Measurements from ENCODE around the gene PHF2. TPM values are rescaled to one million over a fixed set of nuclear protein-coding genes. Genes with fewer than 3 reads are reported as not detected.

The PHF2 gene
- polyA plus RNA-seq, 3 donors, result 0.40 to 16.0 (median 0.97) TPM

- H3K27ac Mint-ChIP-seq, result no peak overlapping the region
Measured at GRCh38 chr9:93572636-93573515, 3.5 kb upstream of the PHF2 start.

GRCh38 chr9:93573516-93573828 is 2.9 kb upstream of the PHF2 start:
- H3K4me1 ChIP-seq (ENCODE audit: control insufficient read depth in 1 of 2, insufficient read depth in 2 of 2, low read length in 2 of 2), result peaks cover 35 to 47% of the 10 kb centered on the region in 2 donors

More at GRCh38 chr9:93572636-93573515, 3.5 kb upstream of the PHF2 start:
- WGBS (ENCODE audit: insufficient coverage), result 100% methylated on average over 4 of the region's 8 CpGs
- H3K9ac ChIP-seq (ENCODE audit: insufficient read depth, low read length, poor library complexity, severe bottlenecking), result no peak overlapping the region
- no peaks in the 10 kb centered on the region for H3K27me3 ChIP-seq (ENCODE audit: control insufficient read depth in 2 of 2, insufficient read depth in 2 of 2, low read length in 2 of 2)
- no peaks in the 10 kb centered on the region for H3K9me3 ChIP-seq (replicated peaks in 1 of 2; ENCODE audit: control insufficient read depth in 1 of 2, insufficient read depth in 1 of 2, low read length in 2 of 2)
- TF ChIP-seq CTCF (IDR thresholded peaks at IDR 0.05), result no peak
- peaks cover 0 to 2% (median 1%) of the 10 kb centered on the region in 3 donors for H3K27me3 Mint-ChIP-seq (ENCODE audit: low read depth in 3 of 3)
- H3K79me2 ChIP-seq (ENCODE audit: insufficient read depth, low read length), result peaks cover 22% of the 10 kb centered on the region
- H4K20me1 ChIP-seq (ENCODE audit: insufficient read depth, low read length), result no peaks in the 10 kb centered on the region
- no peak overlapping the region for H3K4me3 ChIP-seq (replicated peaks in 1 of 3; ENCODE audit: low read depth in 2 of 3, low read length in 3 of 3)
- no peak for DNase-seq
- no peak overlapping the region for H3K4me3 Mint-ChIP-seq
- peaks cover 2 to 9% (median 7%) of the 10 kb centered on the region in 7 donors for H3K9me3 Mint-ChIP-seq
- H3K36me3 Mint-ChIP-seq, result peaks cover 5 to 10% of the 10 kb centered on the region in 2 donors
- no peaks in the 10 kb centered on the region for H3K36me3 ChIP-seq (replicated peaks in 1 of 2; ENCODE audit: control insufficient read depth in 1 of 2, insufficient read depth in 2 of 2, low read length in 2 of 2)
- no peak overlapping the region for H3K27ac ChIP-seq (ENCODE audit: low read depth in 1 of 2, low read length in 2 of 2)
- no peak overlapping the region for H3K4me2 ChIP-seq (replicated peaks; ENCODE audit: extremely low read depth, low read length, poor library complexity, severe bottlenecking)
- intact Hi-C loops (cut with micrococcal nuclease), result no loop called here
- peaks cover 40% of the 10 kb centered on the region for H3K4me1 Mint-ChIP-seq
- H3K4me1 ChIP-seq (ENCODE audit: control insufficient read depth in 1 of 2, insufficient read depth in 2 of 2, low read length in 2 of 2), result peaks cover 29 to 41% of the 10 kb centered on the region in 2 donors
- no peak overlapping the region for H2AFZ ChIP-seq (ENCODE audit: insufficient read depth, low read depth, low read length, poor library complexity, severe bottlenecking)

More at GRCh38 chr9:93573516-93573828, 2.9 kb upstream of the PHF2 start:
- Mint-ChIP-seq H3K27me3 (ENCODE audit: low read depth in 3 of 3) (peaks cover 0 to 2% (median 1%) of the 10 kb centered on the region in 3 donors), H3K4me1 (peaks cover 42% of the 10 kb centered on the region), H3K9me3 (peaks cover 2 to 9% (median 7%) of the 10 kb centered on the region in 7 donors), H3K36me3 (peaks cover 5 to 7% of the 10 kb centered on the region in 2 donors), H3K27ac (peak overlapping the region in 1 of 7 donors; percentile 6), H3K4me3 (no peak overlapping the region)
- Histone ChIP-seq H3K9ac (ENCODE audit: insufficient read depth, low read length, poor library complexity, severe bottlenecking) (no peak overlapping the region), H3K79me2 (ENCODE audit: insufficient read depth, low read length) (peaks cover 28% of the 10 kb centered on the region), H3K9me3 (replicated peaks in 1 of 2; ENCODE audit: control insufficient read depth in 1 of 2, insufficient read depth in 1 of 2, low read length in 2 of 2) (no peaks in the 10 kb centered on the region), H4K20me1 (ENCODE audit: insufficient read depth, low read length) (no peaks in the 10 kb centered on the region), H3K4me3 (replicated peaks in 1 of 3; ENCODE audit: low read depth in 2 of 3, low read length in 3 of 3) (no peak overlapping the region), H3K36me3 (replicated peaks in 1 of 2; ENCODE audit: control insufficient read depth in 1 of 2, insufficient read depth in 2 of 2, low read length in 2 of 2) (no peaks in the 10 kb centered on the region), H2AFZ (ENCODE audit: insufficient read depth, low read depth, low read length, poor library complexity, severe bottlenecking) (no peak overlapping the region), H3K27me3 (ENCODE audit: control insufficient read depth in 2 of 2, insufficient read depth in 2 of 2, low read length in 2 of 2) (no peaks in the 10 kb centered on the region), H3K4me2 (replicated peaks; ENCODE audit: extremely low read depth, low read length, poor library complexity, severe bottlenecking) (no peak overlapping the region), H3K27ac (ENCODE audit: low read depth in 1 of 2, low read length in 2 of 2) (no peak overlapping the region)
- WGBS (ENCODE audit: insufficient coverage), result no CpG with 5 or more reads among the region's 3 CpGs
- DNase-seq, result no peak
- intact Hi-C loops (cut with micrococcal nuclease), result no loop called here
- TF ChIP-seq CTCF (IDR thresholded peaks at IDR 0.05), result no peak

All from CD14-positive monocyte (primary cell).